ENCODE measurements around the gene SUSD3. TPM values are rescaled to one million over a fixed set of nuclear protein-coding genes. Genes with fewer than 3 reads are reported as not detected.
A peak's percentile ranks its signal among the peaks of the same experiment; 100 is the strongest.
"Not testable (repeated sequence)": the region's sequence is repeated elsewhere in the genome, so short reads cannot be mapped to it uniquely, and the experiment has no call there.

The SUSD3 gene
- total and polyA plus RNA-seq, 4 donors, result 2.6 to 10.3 (median 4.4) TPM

DNA sequence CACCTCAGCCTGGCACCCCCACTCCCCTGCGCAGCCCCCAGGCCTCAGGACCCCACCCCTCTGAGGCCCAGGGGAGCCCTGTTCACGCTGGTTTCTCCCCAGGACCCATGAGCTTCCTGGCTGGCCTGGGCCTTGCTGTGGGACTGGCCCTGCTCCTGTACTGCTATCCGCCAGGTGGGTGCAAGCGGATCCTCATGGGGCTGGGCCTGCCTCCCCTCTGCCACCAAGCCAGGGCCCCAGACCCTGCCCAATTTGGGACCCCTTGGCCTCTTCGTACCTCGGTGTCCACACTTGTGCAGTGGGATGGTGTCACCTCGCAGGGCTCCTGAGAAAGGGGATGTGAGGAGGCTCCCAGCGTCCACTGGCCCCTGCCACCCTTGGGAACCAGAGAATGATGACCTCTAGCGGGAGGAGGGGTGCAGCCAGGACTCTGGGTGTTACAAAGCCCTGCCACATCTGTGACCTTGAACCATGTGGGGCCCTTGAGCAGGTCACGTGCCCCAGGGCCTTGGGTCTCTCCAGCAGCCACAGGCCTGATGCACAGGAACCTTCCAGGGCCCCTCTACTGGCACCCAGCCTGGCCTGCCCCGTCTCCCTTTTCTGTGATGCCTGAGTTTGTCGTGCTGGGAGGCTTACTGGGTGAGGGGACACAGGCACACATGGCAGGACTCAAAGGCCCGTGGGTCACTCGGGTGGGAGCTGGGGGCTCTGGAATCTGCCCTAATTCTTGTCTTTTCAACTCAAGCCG lies 53.8 kb downstream of the SUSD3 start:
- DNase-seq, result peak; percentile 51 to 67
- H3K36me3 ChIP-seq (ENCODE audit: control insufficient read depth in 1 of 2, insufficient read depth in 2 of 2, low read length in 1 of 2), result peaks cover 0 to 8% of the 10 kb centered on the region in 2 donors
- intact Hi-C loops (cut with DNase I), result no loop called here
- H3K4me3 ChIP-seq (ENCODE audit: low read length in 2 of 2), result no peak overlapping the region
- H3K27me3 ChIP-seq (ENCODE audit: control insufficient read depth in 1 of 2, insufficient read depth in 2 of 2, low read length in 1 of 2), result no peaks in the 10 kb centered on the region
- no peak overlapping the region for H3K27ac ChIP-seq (ENCODE audit: low read depth in 1 of 2, low read length in 2 of 2)
- H3K4me1 ChIP-seq (ENCODE audit: control insufficient read depth in 1 of 2, insufficient read depth in 2 of 2, low read length in 2 of 2), result no peaks in the 10 kb centered on the region
- WGBS, 2 donors, result 82 to 84% methylated on average over 15 of the region's 15 CpGs
- ATAC-seq (ENCODE audit: low FRiP score), result no peak
- no peaks in the 10 kb centered on the region for H3K9me3 ChIP-seq (ENCODE audit: control insufficient read depth, low read length)

- WGBS, 2 donors, result 80 to 85% methylated on average over 13 of the region's 13 CpGs
- H3K27me3 ChIP-seq (ENCODE audit: control insufficient read depth in 1 of 2, insufficient read depth in 2 of 2, low read length in 1 of 2), result no peaks in the 10 kb centered on the region
- H3K9me3 ChIP-seq (ENCODE audit: control insufficient read depth, low read length), result no peaks in the 10 kb centered on the region
- peak; percentile 46 to 56 for DNase-seq
- no peak overlapping the region for H3K27ac ChIP-seq (ENCODE audit: low read depth in 1 of 2, low read length in 2 of 2)
- ATAC-seq (ENCODE audit: low FRiP score), result no peak
- intact Hi-C loops (cut with DNase I), result no loop called here
- no peaks in the 10 kb centered on the region for H3K4me1 ChIP-seq (ENCODE audit: control insufficient read depth in 1 of 2, insufficient read depth in 2 of 2, low read length in 2 of 2)
- H3K4me3 ChIP-seq (ENCODE audit: low read length in 2 of 2), result no peak overlapping the region
- H3K36me3 ChIP-seq (ENCODE audit: control insufficient read depth in 1 of 2, insufficient read depth in 2 of 2, low read length in 1 of 2), result peaks cover 0 to 8% of the 10 kb centered on the region in 2 donors
These were observed 54.4 kb downstream of the SUSD3 start for GRCh38 chr9:93112864-93113389.

GRCh38 chr9:93114169-93114983 lies 55.9 kb downstream of the SUSD3 start:
- intact Hi-C loops (cut with DNase I), result no loop called here
- no peak for ATAC-seq (ENCODE audit: low FRiP score)

GRCh38 chr9:93114984-93115335 lies 56.5 kb downstream of the SUSD3 start:
- WGBS, 2 donors, result 89 to 93% methylated on average over 5 of the region's 5 CpGs
- Histone ChIP-seq H3K9me3 (ENCODE audit: control insufficient read depth, low read length) (no peaks in the 10 kb centered on the region), H3K36me3 (ENCODE audit: control insufficient read depth in 1 of 2, insufficient read depth in 2 of 2, low read length in 1 of 2) (peaks cover 0 to 8% of the 10 kb centered on the region in 2 donors), H3K4me1 (ENCODE audit: control insufficient read depth in 1 of 2, insufficient read depth in 2 of 2, low read length in 2 of 2) (no peaks in the 10 kb centered on the region), H3K4me3 (ENCODE audit: low read length in 2 of 2) (no peak overlapping the region), H3K27me3 (ENCODE audit: control insufficient read depth in 1 of 2, insufficient read depth in 2 of 2, low read length in 1 of 2) (no peaks in the 10 kb centered on the region), H3K27ac (ENCODE audit: low read depth in 1 of 2, low read length in 2 of 2) (no peak overlapping the region)
- ATAC-seq (ENCODE audit: low FRiP score) (no peak), DNase-seq (peak in 1 of 2 donors; percentile 8)
- intact Hi-C loops (cut with DNase I), result no loop called here

More at GRCh38 chr9:93114169-93114983, 55.9 kb downstream of the SUSD3 start:
- Histone ChIP-seq H3K4me1 (ENCODE audit: control insufficient read depth in 1 of 2, insufficient read depth in 2 of 2, low read length in 2 of 2) (no peaks in the 10 kb centered on the region), H3K36me3 (ENCODE audit: control insufficient read depth in 1 of 2, insufficient read depth in 2 of 2, low read length in 1 of 2) (peaks cover 0 to 8% of the 10 kb centered on the region in 2 donors), H3K4me3 (ENCODE audit: low read length in 2 of 2) (no peak overlapping the region), H3K27me3 (ENCODE audit: control insufficient read depth in 1 of 2, insufficient read depth in 2 of 2, low read length in 1 of 2) (no peaks in the 10 kb centered on the region), H3K27ac (ENCODE audit: low read depth in 1 of 2, low read length in 2 of 2) (no peak overlapping the region), H3K9me3 (ENCODE audit: control insufficient read depth, low read length) (no peaks in the 10 kb centered on the region)
- peak; percentile 59 to 69 for DNase-seq
- WGBS, 2 donors, result 86 to 87% methylated on average over 15 to 17 of the region's 17 CpGs

- H3K4me1 ChIP-seq (ENCODE audit: control insufficient read depth in 1 of 2, insufficient read depth in 2 of 2, low read length in 2 of 2), result no peaks in the 10 kb centered on the region
- no peak overlapping the region for H3K27ac ChIP-seq (ENCODE audit: low read depth in 1 of 2, low read length in 2 of 2)
- no peaks in the 10 kb centered on the region for H3K9me3 ChIP-seq (ENCODE audit: control insufficient read depth, low read length)
- ATAC-seq (ENCODE audit: low FRiP score), result no peak
- no peak overlapping the region for H3K4me3 ChIP-seq (ENCODE audit: low read length in 2 of 2)
- peak in 1 of 2 donors; percentile 14 for DNase-seq
- WGBS, 2 donors, result 0 to 32% methylated on average over 2 to 3 of the region's 3 CpGs
- intact Hi-C loops (cut with DNase I), result loop anchor here in 1 of 2 donors (1.0 kb wide), 1 partner anchor 18 kb away; no protein-coding TSS in a partner anchor
- H3K27me3 ChIP-seq (ENCODE audit: control insufficient read depth in 1 of 2, insufficient read depth in 2 of 2, low read length in 1 of 2), result no peaks in the 10 kb centered on the region
- H3K36me3 ChIP-seq (ENCODE audit: control insufficient read depth in 1 of 2, insufficient read depth in 2 of 2, low read length in 1 of 2), result peaks cover 0 to 6% of the 10 kb centered on the region in 2 donors
These were observed 57.1 kb downstream of the SUSD3 start for GRCh38 chr9:93115486-93116071.

GRCh38 chr9:93116072-93116961 lies 57.8 kb downstream of the SUSD3 start:
- H3K4me3 ChIP-seq (ENCODE audit: low read length in 2 of 2), result no peak overlapping the region
- intact Hi-C loops (cut with DNase I), result loop anchor here in 1 of 2 donors (1.0 kb wide), 1 partner anchor 19 kb away; no protein-coding TSS in a partner anchor
- DNase-seq, result peak; percentile 83 to 93
- no peak overlapping the region for H3K27ac ChIP-seq (ENCODE audit: low read depth in 1 of 2, low read length in 2 of 2)
- H3K27me3 ChIP-seq (ENCODE audit: control insufficient read depth in 1 of 2, insufficient read depth in 2 of 2, low read length in 1 of 2), result no peaks in the 10 kb centered on the region
- peaks cover 0 to 3% of the 10 kb centered on the region in 2 donors for H3K36me3 ChIP-seq (ENCODE audit: control insufficient read depth in 1 of 2, insufficient read depth in 2 of 2, low read length in 1 of 2)
- no peaks in the 10 kb centered on the region for H3K9me3 ChIP-seq (ENCODE audit: control insufficient read depth, low read length)
- peak; percentile 40 for ATAC-seq (ENCODE audit: low FRiP score)
- WGBS, 2 donors, result 69 to 71% methylated on average over 15 to 17 of the region's 17 CpGs
- H3K4me1 ChIP-seq (ENCODE audit: control insufficient read depth in 1 of 2, insufficient read depth in 2 of 2, low read length in 2 of 2), result no peaks in the 10 kb centered on the region

- H3K9me3 ChIP-seq (ENCODE audit: control insufficient read depth, low read length); H3K4me3 ChIP-seq (ENCODE audit: low read length in 2 of 2); intact Hi-C loops (cut with DNase I); H3K36me3 ChIP-seq (ENCODE audit: control insufficient read depth in 1 of 2, insufficient read depth in 2 of 2, low read length in 1 of 2); H3K4me1 ChIP-seq (ENCODE audit: control insufficient read depth in 1 of 2, insufficient read depth in 2 of 2, low read length in 2 of 2); ATAC-seq (ENCODE audit: low FRiP score); H3K27ac ChIP-seq (ENCODE audit: low read depth in 1 of 2, low read length in 2 of 2); H3K27me3 ChIP-seq (ENCODE audit: control insufficient read depth in 1 of 2, insufficient read depth in 2 of 2, low read length in 1 of 2): not testable (repeated sequence)
- DNase-seq, result peak; percentile 20 to 24
- 84 to 89% methylated on average over 9 of the region's 9 CpGs for WGBS, 2 donors
These were observed 59.0 kb downstream of the SUSD3 start for GRCh38 chr9:93117521-93117920.
